K562 (cell line): ENCODE measurements around the gene STARD6. TPM values are rescaled to one million over a fixed set of nuclear protein-coding genes. Genes with fewer than 3 reads are reported as not detected.
A peak's percentile ranks its signal among the peaks of the same experiment; 100 is the strongest.

Source experiments
- ATAC-seq: fragments of 200-7000 bp; cut with Tn5 transposase; 3 replicates; pipeline ENCODE4 v1.9.1; 2020; ENCODE audit warnings: moderate library complexity
- BruUV-seq: library from RNA; stranded (reverse); fragments of 400-500 nt; replicated peaks from 2 replicates; lab custom pipeline; 2021; lab: Mats Ljungman, UMichigan
- CTCF ChIA-PET: fragments of 300-600 bp; formaldehyde crosslinking; extraction: SDS; loops from one replicate; lab custom pipeline; 2021; ENCODE audit warnings: low intra/inter-chr PET ratio; lab: Yijun Ruan, JAX
- POLR2A ChIA-PET: fragments of 300-600, 350-650 bp; sonication (Branson Sonifier 250); formaldehyde crosslinking; extraction: SDS; loops from one replicate; lab custom pipeline; 2021; ENCODE audit warnings: antibody characterized with exemption, inconsistent platforms; lab: Yijun Ruan, JAX
- DNase-seq, 4 experiments: peaks; one replicate each; pipeline versions ENCODE4 v3.0.0 to v3.0.0-alpha.2; 2011 to 2018; ENCODE audit warnings: low spot score in 3 of 4, mixed read lengths in 3 of 4; ENCODE audit errors: extremely low read depth in 1 of 4
- FAIRE-seq: peaks from 2 replicates; lab custom pipeline; 2011; peaks lifted over from hg19 to GRCh38; lab: Jason Lieb, UNC
- H2AFZ ChIP-seq: 2 replicates; pipeline ENCODE4 v1.6.0; 2011; ENCODE audit warnings: low read depth, low read length, control low read depth, inconsistent platforms
- H3K27ac ChIP-seq: fragments of 200-600 bp; 3 replicates; pipeline ENCODE4 v1.8.0; 2011; ENCODE audit warnings: low read depth, mild to moderate bottlenecking, control low read depth, inconsistent platforms, low read length, moderate library complexity, mixed read lengths; ENCODE audit errors: extremely low read depth
- H3K27me3 ChIP-seq, 2 experiments: fragments of 300-600 bp in 1 of 2; 2 replicates in 1 of 2; 3 replicates in 1 of 2; pipeline versions ENCODE4 v1.6.0 to v1.8.0; 2011; ENCODE audit warnings: inconsistent platforms in 2 of 2, low read length in 2 of 2, mild to moderate bottlenecking in 1 of 2, mixed read lengths in 1 of 2, moderate library complexity in 1 of 2; ENCODE audit not compliant: control insufficient read depth in 2 of 2, insufficient read depth in 2 of 2
- H3K36me3 ChIP-seq: fragments of 300-600 bp; 3 replicates; pipeline ENCODE4 v1.8.0; 2011; ENCODE audit warnings: mild to moderate bottlenecking, low read length, inconsistent platforms; ENCODE audit not compliant: control insufficient read depth, insufficient read depth
- H3K4me1 ChIP-seq, 2 experiments: fragments of 200-600 bp in 1 of 2; replicated peaks in 1 of 2; 2 replicates in 1 of 2; 3 replicates in 1 of 2; pipeline versions ENCODE4 v1.5.1 to v1.8.0; 2011; ENCODE audit warnings: inconsistent platforms in 2 of 2, low read length in 2 of 2, mild to moderate bottlenecking in 1 of 2, mixed read lengths in 1 of 2, moderate library complexity in 1 of 2; ENCODE audit not compliant: control insufficient read depth in 2 of 2, insufficient read depth in 2 of 2
- H3K4me2 ChIP-seq: 2 replicates; pipeline ENCODE4 v1.6.1; 2011; ENCODE audit warnings: low read length, control low read depth, inconsistent platforms, mixed read lengths; ENCODE audit not compliant: insufficient read depth
- H3K4me3 ChIP-seq: fragments of 200-600 bp; sonication (generic), shearing (Covaris generic); 2 replicates; pipeline ENCODE4 v1.5.1; 2016; ENCODE audit warnings: control low read depth, inconsistent platforms
- H3K79me2 ChIP-seq: fragments of 200-600 bp; 3 replicates; pipeline ENCODE4 v1.8.0; 2011; ENCODE audit warnings: low read length, inconsistent platforms; ENCODE audit not compliant: control insufficient read depth, insufficient read depth
- H3K9ac ChIP-seq, 2 experiments: 2 replicates each; pipeline versions ENCODE4 v1.6.0 to v1.6.1; 2011; ENCODE audit warnings: low read depth in 2 of 2, low read length in 2 of 2, control low read depth in 1 of 2, inconsistent platforms in 1 of 2, mild to moderate bottlenecking in 1 of 2, mixed read lengths in 1 of 2; ENCODE audit not compliant: insufficient read depth in 1 of 2
- H3K9me1 ChIP-seq: one replicate; pipeline ENCODE4 v1.6.0; 2011; ENCODE audit warnings: inconsistent platforms, mild to moderate bottlenecking, low read length, moderate library complexity; ENCODE audit not compliant: control insufficient read depth, insufficient read depth
- H3K9me3 ChIP-seq: replicated peaks from 2 replicates; pipeline ENCODE4 v1.5.1; 2011; ENCODE audit warnings: low read depth, low read length, inconsistent platforms; ENCODE audit not compliant: control insufficient read depth, insufficient read depth
- H4K20me1 ChIP-seq: replicated peaks from 2 replicates; pipeline ENCODE4 v1.6.1; 2011; ENCODE audit warnings: low read length, inconsistent platforms, mixed read lengths; ENCODE audit not compliant: control insufficient read depth, insufficient read depth
- MAFF ChIP-seq: IDR thresholded peaks from 2 replicates; pipeline ENCODE4 v1.6.1; 2012; ENCODE audit warnings: low read length, improper control_type of control experiment
- NFIX ChIP-seq: fragments of 250-450 bp; sonication (Bioruptor Pico); IDR thresholded peaks from 2 replicates; pipeline ENCODE4 v1.4.0; 2020; ENCODE audit warnings: low read depth, mild to moderate bottlenecking, moderate library complexity
- RAD51 ChIP-seq: fragments of 450-650 bp; IDR thresholded peaks from 2 replicates; pipeline ENCODE4 v1.7.1; 2016; ENCODE audit warnings: low read depth, mild to moderate bottlenecking, borderline replicate concordance
- ZNF316 ChIP-seq: fragments of 450-650 bp; IDR thresholded peaks from 2 replicates; pipeline ENCODE4 v1.6.1; 2016
- WGBS: fragments of 100-300 bp; shearing (Covaris generic); methylation state at CpG from one replicate; pipeline ENCODE4 v1.1.6; 2016; ENCODE audit warnings: low coverage, mixed read lengths; ENCODE audit not compliant: insufficient coverage; ENCODE audit errors: missing lambda C conversion rate; 5-methylcytosine and 5-hydroxymethylcytosine counted together
- in situ Hi-C: fragments of 300-500 bp; cut with MboI; formaldehyde crosslinking; loops from 4 replicates; pipeline ENCODE4 v1.15.0; 2018; ENCODE audit warnings: inconsistent platforms, mixed read lengths
- intact Hi-C: fragments of 100-400 bp; cut with micrococcal nuclease; formaldehyde crosslinking; loops from 2 replicates; pipeline ENCODE4 v1.14.2; 2022
- polyA plus RNA-seq, 8 experiments: library from polyadenylated mRNA; depleted of rRNA in 4 of 8; stranded (reverse) in 5 of 8; unstranded in 3 of 8; fragments of >200 nt; fragmentation: Nextera tagmentation in 2 of 8; fragmentation: Illumina TruSeq in 1 of 8; extraction: Ambion mirVana in 2 of 8; extraction: Trizol in 1 of 8; gene quantifications; 2 replicates each; pipeline versions ENCODE4 v1.2.1 to v1.2.3, GENCODE V29; 2011 to 2014; ENCODE audit warnings: inconsistent platforms in 1 of 8, missing spikeins in 1 of 8
- total RNA-seq, 7 experiments: library from RNA; depleted of rRNA in 6 of 7; stranded (reverse); fragments of >200 nt in 6 of 7; fragmentation: Illumina TruSeq in 2 of 7; extraction: Trizol in 2 of 7; gene quantifications; 2 replicates each; pipeline versions ENCODE4 v1.2.1 to v1.2.3, GENCODE V29; 2011 to 2021; ENCODE audit warnings: low replicate concordance in 1 of 7
- TF ChIP-seq, protein P1 (sequence below), 2 experiments: fragments of 450-650 bp; formaldehyde crosslinking in 1 of 2; IDR thresholded peaks; 2 replicates each; pipeline versions ENCODE4 v1.4.0 to v1.6.1; 2014 to 2020; ENCODE audit warnings: mild to moderate bottlenecking in 2 of 2, borderline replicate concordance in 1 of 2, low read depth in 1 of 2

STARD6 gene
- total and polyA plus RNA-seq, 9 of the 15 experiments (the other 6 are each of a cell fraction or from before 2014, with no cell fraction given): 0.11 to 0.15 TPM; not detected in 7

DNA sequence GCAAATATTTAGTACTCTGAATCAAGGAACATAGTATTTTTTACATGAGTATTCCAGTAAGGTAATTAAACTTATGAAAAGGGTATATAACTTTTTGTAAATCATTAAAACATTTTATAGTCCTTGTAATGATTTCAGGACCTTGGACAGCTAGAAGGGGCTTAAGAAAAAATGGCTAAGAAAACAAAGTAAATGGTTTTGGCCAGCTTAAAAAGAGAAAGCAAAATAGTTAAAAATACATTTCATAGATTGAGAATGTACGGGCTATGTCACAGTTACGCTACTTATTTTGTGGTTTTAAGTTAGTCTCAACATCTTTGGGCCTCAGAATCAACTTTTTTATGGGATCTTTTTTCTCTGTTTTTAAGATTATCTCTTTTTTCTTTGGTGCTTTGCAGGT is 61.6 kb downstream of the STARD6 start (continued):
- TF ChIP-seq, protein P1, sequence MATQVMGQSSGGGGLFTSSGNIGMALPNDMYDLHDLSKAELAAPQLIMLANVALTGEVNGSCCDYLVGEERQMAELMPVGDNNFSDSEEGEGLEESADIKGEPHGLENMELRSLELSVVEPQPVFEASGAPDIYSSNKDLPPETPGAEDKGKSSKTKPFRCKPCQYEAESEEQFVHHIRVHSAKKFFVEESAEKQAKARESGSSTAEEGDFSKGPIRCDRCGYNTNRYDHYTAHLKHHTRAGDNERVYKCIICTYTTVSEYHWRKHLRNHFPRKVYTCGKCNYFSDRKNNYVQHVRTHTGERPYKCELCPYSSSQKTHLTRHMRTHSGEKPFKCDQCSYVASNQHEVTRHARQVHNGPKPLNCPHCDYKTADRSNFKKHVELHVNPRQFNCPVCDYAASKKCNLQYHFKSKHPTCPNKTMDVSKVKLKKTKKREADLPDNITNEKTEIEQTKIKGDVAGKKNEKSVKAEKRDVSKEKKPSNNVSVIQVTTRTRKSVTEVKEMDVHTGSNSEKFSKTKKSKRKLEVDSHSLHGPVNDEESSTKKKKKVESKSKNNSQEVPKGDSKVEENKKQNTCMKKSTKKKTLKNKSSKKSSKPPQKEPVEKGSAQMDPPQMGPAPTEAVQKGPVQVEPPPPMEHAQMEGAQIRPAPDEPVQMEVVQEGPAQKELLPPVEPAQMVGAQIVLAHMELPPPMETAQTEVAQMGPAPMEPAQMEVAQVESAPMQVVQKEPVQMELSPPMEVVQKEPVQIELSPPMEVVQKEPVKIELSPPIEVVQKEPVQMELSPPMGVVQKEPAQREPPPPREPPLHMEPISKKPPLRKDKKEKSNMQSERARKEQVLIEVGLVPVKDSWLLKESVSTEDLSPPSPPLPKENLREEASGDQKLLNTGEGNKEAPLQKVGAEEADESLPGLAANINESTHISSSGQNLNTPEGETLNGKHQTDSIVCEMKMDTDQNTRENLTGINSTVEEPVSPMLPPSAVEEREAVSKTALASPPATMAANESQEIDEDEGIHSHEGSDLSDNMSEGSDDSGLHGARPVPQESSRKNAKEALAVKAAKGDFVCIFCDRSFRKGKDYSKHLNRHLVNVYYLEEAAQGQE (IDR thresholded peaks at IDR 0.05; ENCODE audit: borderline replicate concordance): peak; percentile 92
- TF ChIP-seq, protein P1 (CRISPR knock-in tag; IDR thresholded peaks at IDR 0.05; ENCODE audit: low read depth): no peak
- no peak for TF ChIP-seq RAD51

DNA sequence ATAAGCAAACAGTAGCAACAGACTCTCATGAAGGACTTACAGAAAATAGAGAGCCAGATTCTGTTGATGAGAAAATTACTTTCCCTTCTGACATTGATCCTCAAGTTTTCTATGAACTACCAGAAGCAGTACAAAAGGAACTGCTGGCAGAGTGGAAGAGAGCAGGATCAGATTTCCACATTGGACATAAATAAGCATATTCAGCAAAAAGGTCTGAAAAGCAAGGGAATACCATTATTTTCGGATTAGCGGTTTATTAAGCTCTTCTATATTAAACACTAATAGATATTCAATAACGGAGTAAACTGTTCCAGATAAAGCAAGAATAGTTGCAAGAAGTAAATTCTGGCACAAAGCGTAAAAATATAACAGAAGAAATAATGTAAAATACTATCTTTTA is 63.4 kb downstream of the STARD6 start:
- POLR2A ChIA-PET: no interaction called here

More for the DNA sequence above, 63.4 kb downstream of the STARD6 start:
- WGBS: 64% methylated on average over 4 of the region's 4 CpGs
- no peaks in the 10 kb centered on the region for H3K9me1 ChIP-seq
- intact Hi-C loops: no loop called here
- H3K79me2 ChIP-seq: no peaks in the 10 kb centered on the region
- no peaks in the 10 kb centered on the region for H3K9me3 ChIP-seq
- H3K4me1 ChIP-seq: no peaks in the 10 kb centered on the region
- ATAC-seq (no peak), FAIRE-seq (no peak), DNase-seq (no peak)
- no peak overlapping the region for H3K9ac ChIP-seq
- in situ Hi-C loops: no loop called here
- H3K4me3 ChIP-seq: no peak overlapping the region
- no peaks in the 10 kb centered on the region for H4K20me1 ChIP-seq
- CTCF ChIA-PET: no interaction called here
- no peak overlapping the region for H3K27ac ChIP-seq
- no peak overlapping the region for H2AFZ ChIP-seq
- no peak overlapping the region for H3K4me2 ChIP-seq
- H3K27me3 ChIP-seq: no peaks in the 10 kb centered on the region
- peak; percentile 41; the same call in 1 of the 2 replicates for TF ChIP-seq ZNF316
- no peak for TF ChIP-seq NFIX (CRISPR knock-in tag)
- TF ChIP-seq MAFF: 0 out of 2 replicates have a peak, but pooled peaks have one; percentile 17
- BruUV-seq: no TSS peak
- no peaks in the 10 kb centered on the region for H3K36me3 ChIP-seq
